Activated T-helper 2 cell treated with anti-CD3 and anti-CD28 coated beads, Interferon-gamma antibody, Interleukin-2, Interleukin-4, amounts not matched to agents 10 μg/mL and 5 μg/mL and 100 μg/mL, durations not matched to agents 14 hours and 24 hours and 36 hours (primary cell): ENCODE results near the gene ABLIM2. TPM values are rescaled to one million over a fixed set of nuclear protein-coding genes. Genes with fewer than 3 reads are reported as not detected.

Experiments used
- DNase-seq: peaks from one replicate; pipeline ENCODE4 v3.0.0; 2021; ENCODE audit warnings: low spot score
- H3K27ac Mint-ChIP-seq: one replicate; pipeline ENCODE4 v1.8.0; 2021; ENCODE audit warnings: mixed read lengths
- H3K27me3 Mint-ChIP-seq: one replicate; pipeline ENCODE4 v1.8.0; 2021; ENCODE audit warnings: low read depth, mixed read lengths
- H3K36me3 Mint-ChIP-seq: one replicate; pipeline ENCODE4 v1.8.0; 2021; ENCODE audit warnings: low read depth, mixed read lengths
- H3K4me1 Mint-ChIP-seq: one replicate; pipeline ENCODE4 v1.8.0; 2021; ENCODE audit warnings: low read depth, mixed read lengths
- H3K4me3 Mint-ChIP-seq: one replicate; pipeline ENCODE4 v1.8.0; 2021; ENCODE audit warnings: low read depth, mild to moderate bottlenecking, moderate library complexity, mixed read lengths
- H3K9me3 Mint-ChIP-seq: one replicate; pipeline ENCODE4 v1.8.0; 2021; ENCODE audit warnings: mixed read lengths
- intact Hi-C: fragments of 100-400 bp; cut with micrococcal nuclease; formaldehyde crosslinking; loops from one replicate; pipeline ENCODE4 v1.15.1; 2023
- total RNA-seq: library from RNA; stranded (reverse); gene quantifications from 2 replicates; pipeline ENCODE4 v1.2.3, GENCODE V29; 2022

The ABLIM2 gene
- total RNA-seq, 1 donor from 2014 or later = 0.32 TPM

DNA sequence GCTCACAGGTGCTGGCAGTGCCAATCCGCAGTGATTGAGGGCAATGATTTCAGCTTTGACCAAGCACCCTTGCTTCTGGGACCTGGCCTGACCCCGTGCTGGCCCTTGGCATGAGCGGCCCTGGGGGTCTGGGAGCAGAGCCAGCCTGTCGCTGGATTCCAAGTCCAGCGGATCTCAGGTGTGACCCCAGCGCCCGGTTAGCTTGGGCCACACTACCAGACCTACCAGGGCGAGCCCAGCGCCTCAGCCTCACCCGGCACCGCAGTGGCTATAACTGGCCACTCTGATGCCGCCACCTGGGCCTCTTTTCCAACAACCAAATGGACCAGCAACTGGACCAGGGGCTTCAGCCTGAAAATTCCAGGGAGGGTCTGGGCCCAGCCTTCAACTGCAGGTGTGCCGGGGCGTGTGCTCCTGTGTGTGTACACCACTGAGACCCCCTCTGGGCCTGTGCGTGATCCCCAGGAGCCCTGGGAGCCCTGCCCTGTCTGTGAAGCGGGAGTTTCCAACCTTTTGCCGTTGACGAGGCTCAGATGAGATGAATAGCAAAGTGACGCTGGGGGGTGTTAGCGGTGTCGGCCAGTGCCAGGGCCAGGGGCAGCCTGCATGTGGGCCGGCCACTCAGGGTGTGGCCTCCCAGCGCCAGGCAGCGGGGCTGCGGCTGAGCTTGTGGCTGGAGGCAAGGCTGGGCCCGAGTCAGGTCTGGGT lies 41.1 kb upstream of the ABLIM2 start:
- H3K9me3 Mint-ChIP-seq = no peaks in the 10 kb centered on the region
- H3K4me1 Mint-ChIP-seq = peaks cover 31% of the 10 kb centered on the region
- H3K27me3 Mint-ChIP-seq = peaks cover 7% of the 10 kb centered on the region
- no peak for DNase-seq
- peak overlapping the region; percentile 90 for H3K4me3 Mint-ChIP-seq
- intact Hi-C loops = loop anchor here (1.0 to 5.0 kb wide), 3 partner anchors 29 to 1542 kb away; no protein-coding TSS in a partner anchor
- H3K27ac Mint-ChIP-seq = peak overlapping the region; percentile 81
- no peaks in the 10 kb centered on the region for H3K36me3 Mint-ChIP-seq

- Mint-ChIP-seq H3K4me3 (peak within 1 kb of the TSS; percentile 90), H3K4me1 (peaks cover 31% of the 10 kb centered on the region), H3K9me3 (no peaks in the 10 kb centered on the region), H3K27ac (peak within 1 kb of the TSS; percentile 81), H3K36me3 (no peaks in the 10 kb centered on the region), H3K27me3 (peaks cover 7% of the 10 kb centered on the region)
- peak; percentile 62 for DNase-seq
- intact Hi-C loops = loop anchor here (1.0 kb wide), 1 partner anchor 40 kb away; no protein-coding TSS in a partner anchor
Observed at GRCh38 chr4:8198906-8199593, 40.4 kb upstream of the ABLIM2 start, which contains the start of gene SH3TC1. Gene SH3TC1 (plus strand): TSS chr4:8199290. CDS start chr4:8205195, 5,905 bp downstream.

DNA sequence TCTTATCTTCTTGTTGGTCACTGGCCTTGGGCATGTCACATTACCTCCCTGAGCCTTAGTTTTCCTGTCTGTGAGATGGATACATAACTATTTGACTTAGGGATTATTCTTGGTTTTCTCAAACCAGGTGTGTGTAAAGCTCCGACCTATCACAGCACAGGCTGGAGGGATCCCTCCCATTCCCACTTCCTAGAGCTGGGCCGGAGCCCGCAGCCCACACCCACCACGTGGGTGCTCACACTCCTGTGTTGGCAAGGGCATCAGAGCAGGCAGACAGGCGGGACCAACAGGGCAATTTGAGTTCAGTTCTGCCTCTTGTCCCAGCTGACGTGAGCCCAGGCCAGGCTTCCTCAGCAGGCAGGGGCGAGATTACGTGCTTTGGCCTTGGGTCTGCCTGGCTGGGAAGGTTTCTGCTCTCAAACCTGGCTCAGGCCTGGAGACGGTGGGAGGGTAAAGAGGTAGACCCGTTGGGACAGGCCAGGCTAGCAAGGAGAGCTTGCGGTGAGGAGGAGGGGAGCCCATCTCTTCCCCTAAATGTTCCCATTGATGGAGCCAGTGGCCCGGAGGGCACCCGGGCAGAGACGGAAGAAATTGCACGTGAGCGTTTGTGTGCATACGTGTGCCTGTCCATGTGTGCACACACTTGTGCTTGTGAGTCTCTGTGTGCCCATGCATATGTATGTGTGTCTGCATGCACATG lies 39.7 kb upstream of the ABLIM2 start:
- Mint-ChIP-seq H3K36me3 (no peaks in the 10 kb centered on the region), H3K9me3 (no peaks in the 10 kb centered on the region), H3K27ac (peak overlapping the region; percentile 72), H3K4me3 (peak overlapping the region; percentile 90), H3K4me1 (peaks cover 31% of the 10 kb centered on the region), H3K27me3 (peaks cover 7% of the 10 kb centered on the region)
- intact Hi-C loops = no loop called here
- DNase-seq = no peak

- intact Hi-C loops = no loop called here
- peaks cover 7% of the 10 kb centered on the region for H3K27me3 Mint-ChIP-seq
- H3K9me3 Mint-ChIP-seq = no peaks in the 10 kb centered on the region
- H3K36me3 Mint-ChIP-seq = no peaks in the 10 kb centered on the region
- H3K4me3 Mint-ChIP-seq = no peak overlapping the region
- H3K27ac Mint-ChIP-seq = no peak overlapping the region
- no peak for DNase-seq
- peaks cover 31% of the 10 kb centered on the region for H3K4me1 Mint-ChIP-seq
Observed at GRCh38 chr4:8197521-8197920, 38.9 kb upstream of the ABLIM2 start.

DNA sequence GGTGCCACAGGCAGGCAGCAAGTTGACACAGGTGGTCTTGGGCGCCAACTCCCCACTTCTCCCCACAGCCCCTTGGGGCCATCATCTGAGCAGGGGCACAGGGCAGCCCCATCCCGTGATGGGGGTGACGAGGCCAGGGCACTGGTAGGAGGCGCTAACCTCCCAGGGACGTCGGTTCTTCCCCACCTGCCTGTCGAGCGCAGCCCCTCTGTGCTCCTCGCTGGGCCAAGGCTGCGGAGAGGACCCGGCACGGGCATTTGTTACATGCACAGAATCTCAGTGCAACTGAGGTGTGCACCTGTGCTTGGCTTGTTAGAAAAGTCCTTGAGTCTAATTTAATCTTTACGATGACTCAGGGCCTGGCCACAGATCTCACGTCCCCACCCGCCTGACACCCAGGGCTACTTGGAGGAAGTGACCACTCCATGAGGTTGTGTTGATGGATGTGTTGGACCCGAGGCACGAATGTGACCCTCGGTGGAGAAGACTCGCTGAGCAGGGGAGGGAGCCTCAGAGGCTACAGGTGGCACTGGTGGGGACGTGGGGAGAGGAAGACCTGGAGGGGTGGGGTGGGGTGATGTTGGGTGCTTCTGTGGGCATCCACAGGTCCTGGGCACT lies 37.3 kb upstream of the ABLIM2 start:
- H3K4me1 Mint-ChIP-seq = peaks cover 21% of the 10 kb centered on the region
- no peak overlapping the region for H3K27ac Mint-ChIP-seq
- H3K27me3 Mint-ChIP-seq = peaks cover 7% of the 10 kb centered on the region
- H3K9me3 Mint-ChIP-seq = no peaks in the 10 kb centered on the region
- no peak overlapping the region for H3K4me3 Mint-ChIP-seq
- intact Hi-C loops = no loop called here
- H3K36me3 Mint-ChIP-seq = no peaks in the 10 kb centered on the region
- DNase-seq = no peak

GRCh38 chr4:8195431-8195830 lies 36.8 kb upstream of the ABLIM2 start:
- no peak for DNase-seq
- Mint-ChIP-seq H3K9me3 (no peaks in the 10 kb centered on the region), H3K27me3 (peaks cover 7% of the 10 kb centered on the region), H3K4me1 (peaks cover 17% of the 10 kb centered on the region), H3K36me3 (no peaks in the 10 kb centered on the region), H3K4me3 (no peak overlapping the region), H3K27ac (no peak overlapping the region)
- intact Hi-C loops = no loop called here

- no peak overlapping the region for H3K4me3 Mint-ChIP-seq
- peaks cover 7% of the 10 kb centered on the region for H3K27me3 Mint-ChIP-seq
- intact Hi-C loops = no loop called here
- no peaks in the 10 kb centered on the region for H3K9me3 Mint-ChIP-seq
- no peaks in the 10 kb centered on the region for H3K36me3 Mint-ChIP-seq
- DNase-seq = no peak
- H3K27ac Mint-ChIP-seq = no peak overlapping the region
- peaks cover 12% of the 10 kb centered on the region for H3K4me1 Mint-ChIP-seq
Observed at GRCh38 chr4:8194306-8195242, 36.0 kb upstream of the ABLIM2 start.

GRCh38 chr4:8192748-8193738 lies 34.4 kb upstream of the ABLIM2 start:
- Mint-ChIP-seq H3K4me3 (no peak overlapping the region), H3K4me1 (no peaks in the 10 kb centered on the region), H3K27me3 (peaks cover 7% of the 10 kb centered on the region), H3K27ac (no peak overlapping the region), H3K9me3 (no peaks in the 10 kb centered on the region), H3K36me3 (no peaks in the 10 kb centered on the region)
- intact Hi-C loops = no loop called here
- DNase-seq = no peak

DNA sequence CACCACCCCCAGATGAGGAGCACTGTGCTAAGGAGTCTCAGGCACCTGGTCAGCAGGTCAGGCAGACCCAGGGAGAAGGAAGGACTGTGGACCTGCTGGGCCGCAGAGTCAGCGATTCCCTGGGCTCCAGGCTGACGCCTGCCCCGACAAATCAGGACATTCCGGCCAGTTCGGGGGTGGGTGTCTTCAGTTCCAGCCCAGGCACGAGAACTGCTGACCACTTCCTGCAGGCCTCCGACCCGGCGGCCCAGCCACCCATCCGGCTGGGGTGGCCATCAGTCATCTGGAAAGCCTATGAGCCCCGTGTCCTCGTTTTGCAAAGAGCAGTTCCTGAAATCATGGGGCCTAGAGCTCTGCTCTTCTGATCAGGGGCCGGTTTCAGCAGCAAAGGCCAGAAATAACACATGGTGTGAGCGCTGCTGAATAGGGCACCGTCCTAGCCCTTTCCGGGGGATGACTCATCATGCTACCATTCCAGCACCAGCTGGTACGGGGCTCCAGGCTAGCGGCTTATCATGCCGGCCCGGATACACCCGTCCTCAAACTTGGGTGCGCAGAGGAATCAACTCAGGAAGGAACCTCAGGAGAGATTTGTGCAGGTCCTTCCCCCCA lies 32.6 kb upstream of the ABLIM2 start:
- H3K36me3 Mint-ChIP-seq = no peaks in the 10 kb centered on the region
- no peak for DNase-seq
- intact Hi-C loops = no loop called here
- no peaks in the 10 kb centered on the region for H3K4me1 Mint-ChIP-seq
- H3K27ac Mint-ChIP-seq = no peak overlapping the region
- peaks cover 7% of the 10 kb centered on the region for H3K27me3 Mint-ChIP-seq
- no peak overlapping the region for H3K4me3 Mint-ChIP-seq
- no peaks in the 10 kb centered on the region for H3K9me3 Mint-ChIP-seq

- DNase-seq = no peak
- no peaks in the 10 kb centered on the region for H3K9me3 Mint-ChIP-seq
- H3K27ac Mint-ChIP-seq = no peak overlapping the region
Observed at GRCh38 chr4:8189551-8190466, 31.2 kb upstream of the ABLIM2 start.

More at GRCh38 chr4:8189551-8190466, 31.2 kb upstream of the ABLIM2 start:
- Mint-ChIP-seq H3K27me3 (peaks cover under 1% of the 10 kb centered on the region), H3K36me3 (no peaks in the 10 kb centered on the region), H3K4me3 (no peak overlapping the region), H3K4me1 (no peaks in the 10 kb centered on the region)
- intact Hi-C loops = no loop called here
